Measurements from ENCODE around the gene RAE1. TPM values are rescaled to one million over a fixed set of nuclear protein-coding genes. Genes with fewer than 3 reads are reported as not detected.

The RAE1 gene
- total RNA-seq, 1 donor from 2014 or later, result 17.6 TPM

GRCh38 chr20:57353351-57353750, 2.3 kb downstream of the RAE1 start:
- TF ChIP-seq, protein P1, sequence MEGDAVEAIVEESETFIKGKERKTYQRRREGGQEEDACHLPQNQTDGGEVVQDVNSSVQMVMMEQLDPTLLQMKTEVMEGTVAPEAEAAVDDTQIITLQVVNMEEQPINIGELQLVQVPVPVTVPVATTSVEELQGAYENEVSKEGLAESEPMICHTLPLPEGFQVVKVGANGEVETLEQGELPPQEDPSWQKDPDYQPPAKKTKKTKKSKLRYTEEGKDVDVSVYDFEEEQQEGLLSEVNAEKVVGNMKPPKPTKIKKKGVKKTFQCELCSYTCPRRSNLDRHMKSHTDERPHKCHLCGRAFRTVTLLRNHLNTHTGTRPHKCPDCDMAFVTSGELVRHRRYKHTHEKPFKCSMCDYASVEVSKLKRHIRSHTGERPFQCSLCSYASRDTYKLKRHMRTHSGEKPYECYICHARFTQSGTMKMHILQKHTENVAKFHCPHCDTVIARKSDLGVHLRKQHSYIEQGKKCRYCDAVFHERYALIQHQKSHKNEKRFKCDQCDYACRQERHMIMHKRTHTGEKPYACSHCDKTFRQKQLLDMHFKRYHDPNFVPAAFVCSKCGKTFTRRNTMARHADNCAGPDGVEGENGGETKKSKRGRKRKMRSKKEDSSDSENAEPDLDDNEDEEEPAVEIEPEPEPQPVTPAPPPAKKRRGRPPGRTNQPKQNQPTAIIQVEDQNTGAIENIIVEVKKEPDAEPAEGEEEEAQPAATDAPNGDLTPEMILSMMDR (IDR thresholded peaks at IDR 0.05), result no peak
- Mint-ChIP-seq H3K36me3 (ENCODE audit: low read depth) (peaks cover 12% of the 10 kb centered on the region), H3K27me3 (ENCODE audit: low read depth) (no peaks in the 10 kb centered on the region), H3K4me3 (ENCODE audit: unreplicated experiment) (no peak overlapping the region), H3K9me3 (ENCODE audit: low read depth) (no peaks in the 10 kb centered on the region), H3K27ac (ENCODE audit: unreplicated experiment) (no peak overlapping the region), H3K4me1 (ENCODE audit: low read depth) (peaks cover 20% of the 10 kb centered on the region)
- DNase-seq (ENCODE audit: low spot score), result no peak

DNA sequence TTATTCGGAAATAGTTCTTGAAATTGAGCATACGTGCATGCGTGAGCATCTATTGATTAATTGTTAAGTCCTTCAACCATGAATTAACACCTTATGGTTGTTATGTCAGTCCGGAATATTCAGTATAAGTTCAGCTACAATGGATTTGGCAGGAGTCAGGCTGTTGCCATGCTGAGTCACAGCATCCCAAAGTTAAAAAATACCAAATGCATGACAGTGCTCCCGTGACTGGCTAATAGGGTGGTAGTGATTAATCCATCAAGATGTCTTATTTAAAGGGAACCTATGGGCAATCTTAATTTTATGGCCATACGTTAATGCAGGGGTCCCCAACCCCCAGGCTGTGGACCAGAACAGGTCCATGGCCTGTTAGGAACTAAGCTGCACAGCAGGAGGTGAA, 10.5 kb downstream of the RAE1 start:
- Mint-ChIP-seq H3K27me3 (ENCODE audit: low read depth) (no peaks in the 10 kb centered on the region), H3K9me3 (ENCODE audit: low read depth) (no peaks in the 10 kb centered on the region), H3K4me3 (ENCODE audit: unreplicated experiment) (no peak overlapping the region), H3K36me3 (ENCODE audit: low read depth) (peaks cover 24% of the 10 kb centered on the region), H3K4me1 (ENCODE audit: low read depth) (no peaks in the 10 kb centered on the region), H3K27ac (ENCODE audit: unreplicated experiment) (peak overlapping the region; percentile 62)
- TF ChIP-seq, protein P1 (IDR thresholded peaks at IDR 0.05), result no peak
- no peak for DNase-seq (ENCODE audit: low spot score)

DNA sequence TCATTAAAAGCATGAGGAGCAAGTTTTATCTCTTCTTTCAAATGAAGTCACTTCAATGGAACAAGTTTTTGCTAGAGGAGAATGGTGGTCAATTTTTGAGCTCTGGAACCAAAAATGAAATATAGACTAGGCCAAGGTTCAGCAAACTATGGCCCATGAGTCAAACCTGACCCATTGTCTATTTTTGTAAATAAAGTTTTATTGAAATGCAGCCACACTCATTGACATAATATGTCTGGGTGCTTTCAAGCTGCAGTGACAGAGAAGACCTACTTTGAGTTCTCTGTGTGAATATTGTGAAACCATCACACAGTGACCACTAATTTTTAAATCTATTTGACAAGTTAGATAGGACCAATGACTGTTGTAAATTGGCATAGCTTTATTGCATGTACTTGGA, 13.4 kb downstream of the RAE1 start:
- H3K4me3 Mint-ChIP-seq (ENCODE audit: unreplicated experiment), result no peak overlapping the region
- H3K27ac Mint-ChIP-seq (ENCODE audit: unreplicated experiment), result no peak overlapping the region
- H3K4me1 Mint-ChIP-seq (ENCODE audit: low read depth), result no peaks in the 10 kb centered on the region
- no peak for DNase-seq (ENCODE audit: low spot score)
- H3K27me3 Mint-ChIP-seq (ENCODE audit: low read depth), result no peaks in the 10 kb centered on the region
- TF ChIP-seq, protein P1 (IDR thresholded peaks at IDR 0.05), result no peak
- no peaks in the 10 kb centered on the region for H3K9me3 Mint-ChIP-seq (ENCODE audit: low read depth)
- peaks cover 36% of the 10 kb centered on the region for H3K36me3 Mint-ChIP-seq (ENCODE audit: low read depth)

DNA sequence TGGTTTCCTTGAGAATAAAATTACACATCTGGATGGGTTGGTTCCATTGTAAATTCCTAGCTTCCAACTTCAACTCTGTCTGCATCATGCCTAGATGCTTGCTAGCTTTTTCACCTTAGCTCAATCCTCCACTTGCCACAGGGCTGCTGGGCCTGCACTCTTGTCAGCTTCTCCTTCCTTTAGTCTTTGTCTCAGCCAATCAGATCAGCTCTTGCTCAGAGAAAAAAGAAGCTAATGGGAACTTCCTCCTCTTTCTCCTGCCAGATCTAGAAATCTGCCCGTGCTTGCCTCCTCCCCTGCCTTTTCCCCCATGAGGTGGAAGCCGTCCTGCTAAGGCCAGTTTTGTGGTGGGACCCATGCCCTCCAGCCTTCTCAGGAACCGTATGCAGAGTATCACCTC, 18.5 kb downstream of the RAE1 start:
- Mint-ChIP-seq H3K4me1 (ENCODE audit: low read depth) (no peaks in the 10 kb centered on the region), H3K9me3 (ENCODE audit: low read depth) (no peaks in the 10 kb centered on the region), H3K27ac (ENCODE audit: unreplicated experiment) (no peak overlapping the region), H3K4me3 (ENCODE audit: unreplicated experiment) (no peak overlapping the region), H3K27me3 (ENCODE audit: low read depth) (no peaks in the 10 kb centered on the region), H3K36me3 (ENCODE audit: low read depth) (peaks cover 53% of the 10 kb centered on the region)
- no peak for DNase-seq (ENCODE audit: low spot score)
- TF ChIP-seq, protein P1 (IDR thresholded peaks at IDR 0.05), result no peak

GRCh38 chr20:57370316-57370715, 19.3 kb downstream of the RAE1 start:
- no peak for DNase-seq (ENCODE audit: low spot score)

More at GRCh38 chr20:57370316-57370715, 19.3 kb downstream of the RAE1 start:
- no peak overlapping the region for H3K27ac Mint-ChIP-seq (ENCODE audit: unreplicated experiment)
- H3K36me3 Mint-ChIP-seq (ENCODE audit: low read depth), result peaks cover 56% of the 10 kb centered on the region
- H3K9me3 Mint-ChIP-seq (ENCODE audit: low read depth), result no peaks in the 10 kb centered on the region
- H3K4me3 Mint-ChIP-seq (ENCODE audit: unreplicated experiment), result no peak overlapping the region
- TF ChIP-seq, protein P1 (IDR thresholded peaks at IDR 0.05), result no peak
- no peaks in the 10 kb centered on the region for H3K27me3 Mint-ChIP-seq (ENCODE audit: low read depth)
- no peaks in the 10 kb centered on the region for H3K4me1 Mint-ChIP-seq (ENCODE audit: low read depth)

Data from chondrocyte (in vitro differentiated cells).